Measurements from ENCODE around the gene GAGE10. TPM values are rescaled to one million over a fixed set of nuclear protein-coding genes. Genes with fewer than 3 reads are reported as not detected.

The GAGE10 gene
- total RNA-seq, 1 donor from 2014 or later = not detected

DNA sequence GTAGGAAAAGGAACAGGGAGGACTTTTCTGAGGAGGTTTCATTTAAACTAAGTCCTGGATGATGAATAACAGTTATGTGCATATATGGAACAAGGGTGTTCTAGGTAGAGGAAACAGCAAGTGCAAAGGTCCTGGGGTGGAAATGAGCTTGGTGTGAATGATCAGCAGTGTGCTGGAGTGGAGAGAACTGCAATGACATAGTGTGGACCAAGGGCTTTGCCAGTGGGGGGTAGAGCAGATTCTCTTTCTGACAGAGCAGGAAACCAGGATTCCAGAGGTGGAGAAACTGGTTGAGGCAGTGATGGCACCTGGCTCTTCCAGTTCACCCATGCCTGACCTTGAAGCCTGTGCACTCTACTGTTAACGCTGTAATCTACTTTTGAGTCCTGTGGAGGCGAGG is 32.1 kb upstream of the GAGE10 start:
- no peak overlapping the region for H3K27ac ChIP-seq
- peaks cover 0 to 2% of the 10 kb centered on the region in 2 donors for H3K4me1 ChIP-seq
- no peaks in the 10 kb centered on the region for H3K36me3 ChIP-seq
- H3K9me3 ChIP-seq = no peaks in the 10 kb centered on the region
- TF ChIP-seq, protein P1, sequence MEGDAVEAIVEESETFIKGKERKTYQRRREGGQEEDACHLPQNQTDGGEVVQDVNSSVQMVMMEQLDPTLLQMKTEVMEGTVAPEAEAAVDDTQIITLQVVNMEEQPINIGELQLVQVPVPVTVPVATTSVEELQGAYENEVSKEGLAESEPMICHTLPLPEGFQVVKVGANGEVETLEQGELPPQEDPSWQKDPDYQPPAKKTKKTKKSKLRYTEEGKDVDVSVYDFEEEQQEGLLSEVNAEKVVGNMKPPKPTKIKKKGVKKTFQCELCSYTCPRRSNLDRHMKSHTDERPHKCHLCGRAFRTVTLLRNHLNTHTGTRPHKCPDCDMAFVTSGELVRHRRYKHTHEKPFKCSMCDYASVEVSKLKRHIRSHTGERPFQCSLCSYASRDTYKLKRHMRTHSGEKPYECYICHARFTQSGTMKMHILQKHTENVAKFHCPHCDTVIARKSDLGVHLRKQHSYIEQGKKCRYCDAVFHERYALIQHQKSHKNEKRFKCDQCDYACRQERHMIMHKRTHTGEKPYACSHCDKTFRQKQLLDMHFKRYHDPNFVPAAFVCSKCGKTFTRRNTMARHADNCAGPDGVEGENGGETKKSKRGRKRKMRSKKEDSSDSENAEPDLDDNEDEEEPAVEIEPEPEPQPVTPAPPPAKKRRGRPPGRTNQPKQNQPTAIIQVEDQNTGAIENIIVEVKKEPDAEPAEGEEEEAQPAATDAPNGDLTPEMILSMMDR (IDR thresholded peaks at IDR 0.05) = no peak
- DNase-seq (ENCODE audit: low spot score in 2 of 2) = no peak
- H3K4me3 ChIP-seq = peak overlapping the region in 1 of 2 donors; percentile 93
- H3K27me3 ChIP-seq = no peaks in the 10 kb centered on the region
- intact Hi-C loops (cut with DNase I) = no loop called here

DNA sequence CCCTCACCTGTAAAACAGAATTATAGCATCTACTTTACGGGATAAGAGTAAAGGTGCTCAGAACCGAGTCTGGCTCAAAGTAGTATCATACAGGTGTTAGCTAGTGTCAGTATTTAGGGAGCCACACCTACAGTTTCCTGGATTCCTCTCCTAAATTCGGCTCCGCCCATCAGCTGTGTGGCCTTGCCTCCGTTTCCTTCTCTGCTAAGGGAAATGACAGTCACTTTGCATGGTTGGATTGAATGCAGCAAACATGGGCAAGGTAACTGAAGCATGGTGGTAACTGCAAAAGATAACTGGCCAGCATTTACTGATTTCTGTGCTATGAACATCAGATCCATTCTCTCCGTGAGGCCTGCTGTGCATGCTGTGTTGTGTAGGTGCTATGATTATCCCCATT is 31.0 kb upstream of the GAGE10 start:
- DNase-seq (ENCODE audit: low spot score in 2 of 2) = no peak
- intact Hi-C loops (cut with DNase I) = no loop called here
- H3K4me1 ChIP-seq = peaks cover 0 to 2% of the 10 kb centered on the region in 2 donors

DNA sequence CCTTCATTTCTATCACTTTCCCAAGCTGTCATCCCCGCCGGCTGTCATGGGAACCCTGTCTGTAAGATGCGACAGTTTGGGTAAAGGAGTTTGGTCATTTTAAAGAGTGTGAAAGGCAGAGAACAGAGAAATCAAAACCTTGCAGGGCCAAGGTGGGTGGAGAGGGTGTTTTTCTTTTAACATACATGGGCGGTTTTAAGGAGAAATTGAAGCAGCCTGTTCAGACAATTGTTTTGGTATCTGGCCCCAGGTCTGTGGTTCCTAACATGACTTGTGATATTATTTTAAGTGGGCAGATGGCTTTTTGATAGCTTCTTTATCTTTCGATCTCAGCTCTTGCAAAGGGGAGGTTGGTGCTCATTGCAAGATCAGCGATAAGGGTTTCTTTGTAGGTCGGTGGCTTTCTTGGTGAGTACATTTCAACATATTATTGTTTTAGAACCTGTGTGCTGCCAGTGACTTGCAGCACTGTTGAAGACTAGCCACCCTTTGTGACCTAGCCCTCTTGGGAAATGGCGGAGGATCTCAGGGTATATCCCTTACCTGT is 30.2 kb upstream of the GAGE10 start:
- no peak for DNase-seq (ENCODE audit: low spot score in 2 of 2)
- Histone ChIP-seq H3K9me3 (no peaks in the 10 kb centered on the region), H3K27me3 (no peaks in the 10 kb centered on the region), H3K4me3 (no peak overlapping the region), H3K4me1 (peaks cover 0 to 2% of the 10 kb centered on the region in 2 donors), H3K27ac (no peak overlapping the region), H3K36me3 (no peaks in the 10 kb centered on the region)
- TF ChIP-seq, protein P1 (IDR thresholded peaks at IDR 0.05) = no peak
- intact Hi-C loops (cut with DNase I) = no loop called here

More for the DNA sequence above, 31.0 kb upstream of the GAGE10 start:
- no peaks in the 10 kb centered on the region for H3K36me3 ChIP-seq
- H3K4me3 ChIP-seq = no peak overlapping the region
- no peak overlapping the region for H3K27ac ChIP-seq
- TF ChIP-seq, protein P1 (IDR thresholded peaks at IDR 0.05) = no peak
- no peaks in the 10 kb centered on the region for H3K9me3 ChIP-seq
- H3K27me3 ChIP-seq = no peaks in the 10 kb centered on the region

DNA sequence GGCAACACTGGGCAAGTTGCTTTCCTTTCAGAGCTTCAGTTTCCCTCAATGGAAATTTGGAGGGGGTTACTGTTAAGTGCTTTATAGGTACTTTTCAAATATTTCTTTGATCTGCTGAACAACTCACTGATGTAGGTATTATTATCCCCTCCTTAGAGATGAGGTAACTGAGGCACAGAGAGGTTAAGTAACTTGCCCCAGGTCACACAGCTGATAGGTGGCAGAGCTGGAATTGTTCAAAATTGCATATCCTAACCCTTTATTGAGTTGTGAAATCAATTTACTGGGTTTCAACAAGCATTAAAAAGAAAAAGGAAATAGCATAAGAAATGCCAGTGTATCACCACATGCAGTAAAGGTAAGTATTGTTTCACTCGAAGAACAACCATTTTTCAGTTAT is 27.2 kb upstream of the GAGE10 start:
- H3K36me3 ChIP-seq = no peaks in the 10 kb centered on the region
- TF ChIP-seq, protein P1 (IDR thresholded peaks at IDR 0.05) = no peak
- intact Hi-C loops (cut with DNase I) = no loop called here
- peaks cover 0 to 2% of the 10 kb centered on the region in 2 donors for H3K4me1 ChIP-seq
- H3K9me3 ChIP-seq = no peaks in the 10 kb centered on the region
- H3K4me3 ChIP-seq = no peak overlapping the region
- peak overlapping the region in 1 of 2 donors; percentile 0 for H3K27ac ChIP-seq
- no peak for DNase-seq (ENCODE audit: low spot score in 2 of 2)
- H3K27me3 ChIP-seq = no peaks in the 10 kb centered on the region

DNA sequence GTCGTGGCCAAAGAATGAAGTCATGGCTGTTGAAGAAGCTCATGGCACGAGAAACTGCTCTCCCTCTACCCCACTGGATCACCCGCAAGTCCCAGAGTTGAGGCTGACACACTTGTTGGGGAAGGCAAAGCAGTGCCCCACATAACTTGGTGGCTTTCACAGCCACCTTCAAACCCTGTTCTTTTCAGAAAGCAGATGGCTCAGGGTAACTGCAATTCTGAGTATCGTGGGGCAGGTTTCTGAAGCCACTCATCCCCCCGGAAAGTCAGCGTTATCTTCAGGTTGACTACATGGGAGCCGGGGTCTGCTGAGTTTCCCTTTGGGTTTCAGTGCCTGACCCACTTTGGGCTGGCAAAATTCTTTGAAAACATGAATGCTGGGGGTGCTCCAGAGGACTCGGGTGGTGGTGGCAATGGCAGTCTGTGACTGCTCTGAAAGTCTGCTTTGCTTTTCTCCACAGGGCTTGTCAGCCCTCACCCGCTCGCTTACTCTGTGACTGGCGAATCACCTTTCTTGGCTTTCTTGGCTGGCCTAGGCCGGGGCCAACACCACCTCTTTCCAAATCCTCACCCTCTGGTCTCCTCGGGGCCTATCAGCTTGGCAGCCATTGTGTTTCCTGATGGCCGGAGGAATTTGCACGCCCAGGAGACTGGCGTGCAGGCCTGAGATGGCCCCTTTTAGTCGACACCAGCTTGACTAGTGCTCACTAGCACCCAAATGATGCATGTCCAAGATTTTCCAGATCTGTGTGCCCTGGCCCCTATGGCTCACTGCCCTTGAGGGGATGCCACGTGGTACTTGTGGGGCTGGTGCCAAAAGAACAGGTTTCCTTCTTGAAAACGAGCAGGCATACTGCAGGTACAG is 26.5 kb upstream of the GAGE10 start:
- H3K27ac ChIP-seq = peak overlapping the region; percentile 0 to 24
- TF ChIP-seq, protein P1 (IDR thresholded peaks at IDR 0.05) = no peak
- H3K4me1 ChIP-seq = peaks cover 0 to 2% of the 10 kb centered on the region in 2 donors
- no peaks in the 10 kb centered on the region for H3K36me3 ChIP-seq
- H3K9me3 ChIP-seq = no peaks in the 10 kb centered on the region
- no peak for DNase-seq (ENCODE audit: low spot score in 2 of 2)
- intact Hi-C loops (cut with DNase I) = no loop called here
- no peaks in the 10 kb centered on the region for H3K27me3 ChIP-seq
- H3K4me3 ChIP-seq = no peak overlapping the region
